GM19193 (cell line): ENCODE measurements around the gene AIFM3.

Source experiments
- POLR2A ChIP-seq: IDR thresholded peaks from 4 replicates; pipeline ENCODE4 v1.6.1; 2011; ENCODE audit not compliant: insufficient read depth, insufficient read length; ENCODE audit errors: extremely low read depth

The AIFM3 gene

DNA sequence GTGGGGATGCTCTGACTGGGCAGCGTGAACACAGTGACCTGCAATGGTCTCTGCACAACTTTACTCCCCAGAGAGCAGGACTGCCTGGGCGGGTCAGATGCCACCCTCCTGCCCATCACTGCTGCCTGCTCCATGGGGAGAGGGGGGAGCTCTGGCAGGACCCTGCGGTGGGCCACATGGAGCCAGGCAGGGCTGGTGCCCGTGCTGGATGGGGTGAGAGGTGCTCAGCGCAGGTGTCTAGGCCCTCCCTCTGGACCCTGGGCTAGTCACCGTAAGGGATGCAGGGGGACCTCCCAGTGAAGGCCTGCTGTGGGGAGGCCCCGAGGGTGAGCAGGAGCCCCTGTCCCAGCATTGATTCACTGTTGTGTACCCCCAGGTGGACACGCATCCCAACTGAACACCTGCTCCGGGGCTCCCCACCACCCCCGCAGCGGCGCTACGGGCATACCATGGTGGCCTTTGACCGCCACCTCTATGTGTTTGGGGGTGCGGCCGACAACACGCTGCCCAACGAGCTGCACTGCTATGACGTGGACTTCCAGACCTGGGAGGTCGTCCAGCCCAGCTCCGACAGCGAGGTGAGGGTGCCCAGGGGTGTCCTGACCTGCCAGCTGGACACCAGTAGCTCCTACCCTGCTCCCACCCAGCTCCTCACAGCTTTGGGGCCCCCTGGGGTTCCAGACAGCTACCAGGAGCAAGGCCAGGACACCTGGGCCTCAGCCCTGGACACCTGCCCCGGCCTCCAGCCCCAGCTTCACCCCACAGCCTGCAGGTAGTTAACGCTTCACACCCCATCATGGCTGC is 24.4 kb downstream of the AIFM3 start:
- TF ChIP-seq POLR2A: peak; percentile 4

DNA sequence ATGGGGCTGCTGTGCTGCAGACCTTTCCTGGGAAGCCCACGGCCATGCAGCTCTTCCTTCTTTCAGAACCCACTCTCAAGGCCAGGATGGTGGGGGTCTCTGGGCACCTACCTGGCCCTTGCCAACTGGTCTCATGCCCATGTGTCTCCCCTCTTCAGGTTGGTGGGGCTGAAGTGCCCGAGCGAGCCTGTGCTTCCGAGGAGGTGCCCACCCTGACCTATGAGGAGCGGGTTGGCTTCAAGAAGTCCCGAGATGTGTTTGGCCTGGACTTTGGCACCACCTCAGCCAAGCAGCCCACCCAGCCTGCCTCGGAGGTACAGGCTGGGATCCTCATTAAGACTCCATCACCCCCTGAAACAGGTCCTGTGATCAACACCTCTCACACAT is 25.0 kb downstream of the AIFM3 start:
- no peak for TF ChIP-seq POLR2A

DNA sequence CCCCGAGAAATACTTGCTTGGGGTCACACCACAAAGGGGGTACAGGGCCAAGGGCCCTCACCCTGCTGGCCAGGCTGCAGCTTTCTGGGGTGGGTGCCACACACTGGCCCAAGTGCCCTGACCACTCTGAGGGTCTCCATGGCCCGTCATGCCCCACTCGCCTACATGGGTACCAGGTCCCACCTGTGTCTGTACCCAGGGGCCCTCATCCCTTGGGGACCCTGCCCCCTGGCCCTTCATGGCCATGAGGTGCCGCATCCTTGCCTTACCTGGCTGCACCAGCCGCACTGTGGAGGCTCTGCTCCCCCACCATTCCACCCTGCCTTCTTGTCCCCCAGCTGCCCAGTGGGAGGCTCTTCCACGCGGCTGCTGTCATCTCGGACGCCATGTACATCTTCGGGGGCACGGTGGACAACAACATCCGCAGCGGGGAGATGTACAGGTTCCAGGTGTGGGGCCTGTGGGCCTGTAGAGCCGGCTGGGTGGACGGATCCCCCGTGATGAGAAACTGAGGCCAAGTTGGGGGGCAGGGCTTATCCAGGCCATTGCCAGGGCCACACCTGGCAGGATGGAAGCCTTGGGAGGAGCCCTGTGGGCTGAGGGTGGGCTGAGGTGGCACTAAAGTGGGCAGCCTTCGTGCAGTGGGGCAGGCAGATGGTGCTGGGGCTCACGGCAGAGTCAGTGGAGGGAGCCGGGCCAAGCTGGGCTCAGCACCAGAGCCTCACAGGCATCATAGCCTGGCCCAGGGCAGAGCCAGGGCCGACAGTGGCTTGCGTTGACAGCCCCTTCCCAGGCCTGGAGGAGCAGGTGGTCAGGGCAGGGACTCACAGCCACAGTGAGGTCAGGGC is 25.6 kb downstream of the AIFM3 start:
- no peak for TF ChIP-seq POLR2A

DNA sequence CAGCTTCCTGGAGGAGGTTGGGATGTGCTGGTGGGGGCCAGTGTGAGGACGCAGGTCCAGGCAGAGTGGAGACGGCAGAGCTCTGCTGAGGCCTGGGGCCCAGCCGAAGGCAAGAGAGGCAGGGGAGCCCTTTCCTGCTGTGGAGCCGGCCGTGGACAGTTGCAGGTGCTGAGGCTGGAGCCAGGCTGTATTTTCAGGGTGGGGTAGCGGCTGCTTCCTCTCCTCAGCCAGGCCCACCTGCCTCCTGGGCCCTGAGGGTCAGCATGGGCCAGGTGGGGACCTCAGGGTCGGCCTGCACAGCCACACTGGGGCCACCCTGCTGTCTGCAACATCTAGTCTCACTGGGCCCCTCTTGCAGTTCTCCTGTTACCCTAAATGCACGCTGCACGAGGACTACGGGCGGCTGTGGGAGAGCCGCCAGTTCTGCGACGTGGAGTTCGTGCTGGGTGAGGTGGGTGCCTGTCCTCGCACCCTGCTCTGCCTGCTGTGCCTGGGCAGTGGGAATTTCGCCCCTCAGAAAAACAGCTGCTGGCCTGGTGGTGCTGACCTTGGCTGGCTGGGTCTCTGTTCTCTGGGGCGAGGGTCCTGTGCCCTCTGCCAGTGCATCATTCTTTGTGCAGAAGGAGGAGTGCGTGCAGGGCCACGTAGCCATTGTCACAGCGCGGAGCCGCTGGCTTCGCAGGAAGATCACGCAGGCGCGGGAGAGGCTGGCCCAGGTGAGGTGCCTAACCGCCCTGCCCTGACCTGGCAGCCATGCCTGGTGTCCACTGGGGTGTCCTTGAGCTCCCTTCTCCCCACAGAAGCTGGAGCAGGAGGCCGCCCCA is 26.5 kb downstream of the AIFM3 start:
- no peak for TF ChIP-seq POLR2A

DNA sequence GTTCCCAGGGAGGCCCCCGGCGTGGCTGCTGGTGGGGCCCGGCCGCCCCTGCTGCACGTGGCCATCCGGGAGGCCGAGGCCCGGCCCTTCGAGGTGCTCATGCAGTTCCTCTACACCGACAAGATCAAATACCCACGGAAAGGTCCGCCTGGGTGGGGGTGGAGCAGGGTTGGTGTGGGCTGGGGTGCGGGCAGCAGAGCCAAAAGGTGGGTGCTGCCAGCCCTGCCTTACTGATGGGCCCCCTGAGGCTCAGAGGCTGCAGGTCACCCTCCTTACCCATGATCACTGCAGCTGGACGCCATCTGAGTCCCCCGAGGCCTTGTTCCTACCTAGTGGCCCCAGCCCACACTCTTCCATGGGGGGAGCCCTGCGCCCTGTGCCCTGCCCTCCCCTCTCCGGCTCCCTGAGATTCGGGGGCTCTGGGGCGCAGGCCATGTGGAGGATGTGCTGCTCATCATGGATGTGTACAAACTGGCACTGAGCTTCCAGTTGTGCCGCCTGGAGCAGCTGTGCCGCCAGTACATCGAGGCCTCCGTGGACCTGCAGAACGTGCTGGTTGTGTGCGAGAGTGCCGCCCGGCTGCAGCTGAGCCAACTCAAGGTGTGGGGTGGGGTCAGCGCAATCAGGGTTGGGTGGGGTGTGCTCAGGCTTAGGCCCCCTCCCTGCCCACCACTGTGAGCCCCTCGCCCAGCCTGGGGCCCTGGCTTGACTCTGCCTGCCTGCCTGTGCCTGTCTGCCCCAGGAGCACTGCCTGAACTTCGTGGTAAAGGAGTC is 27.3 kb downstream of the AIFM3 start:
- TF ChIP-seq POLR2A: no peak

DNA sequence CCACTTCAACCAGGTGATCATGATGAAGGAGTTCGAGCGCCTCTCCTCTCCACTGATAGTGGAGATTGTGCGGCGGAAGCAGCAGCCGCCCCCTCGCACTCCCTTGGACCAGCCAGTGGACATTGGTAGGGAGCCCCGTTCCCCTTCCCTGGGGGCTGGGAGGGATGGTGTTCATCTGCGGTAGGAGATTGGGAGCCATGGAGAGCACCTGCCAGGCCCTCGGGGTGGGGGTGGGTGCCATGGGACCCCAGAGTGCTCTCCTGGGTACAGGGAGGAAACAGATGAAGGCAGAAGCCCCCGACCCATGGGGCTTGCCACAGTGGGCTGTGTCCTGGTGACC is 27.8 kb downstream of the AIFM3 start:
- TF ChIP-seq POLR2A: no peak

DNA sequence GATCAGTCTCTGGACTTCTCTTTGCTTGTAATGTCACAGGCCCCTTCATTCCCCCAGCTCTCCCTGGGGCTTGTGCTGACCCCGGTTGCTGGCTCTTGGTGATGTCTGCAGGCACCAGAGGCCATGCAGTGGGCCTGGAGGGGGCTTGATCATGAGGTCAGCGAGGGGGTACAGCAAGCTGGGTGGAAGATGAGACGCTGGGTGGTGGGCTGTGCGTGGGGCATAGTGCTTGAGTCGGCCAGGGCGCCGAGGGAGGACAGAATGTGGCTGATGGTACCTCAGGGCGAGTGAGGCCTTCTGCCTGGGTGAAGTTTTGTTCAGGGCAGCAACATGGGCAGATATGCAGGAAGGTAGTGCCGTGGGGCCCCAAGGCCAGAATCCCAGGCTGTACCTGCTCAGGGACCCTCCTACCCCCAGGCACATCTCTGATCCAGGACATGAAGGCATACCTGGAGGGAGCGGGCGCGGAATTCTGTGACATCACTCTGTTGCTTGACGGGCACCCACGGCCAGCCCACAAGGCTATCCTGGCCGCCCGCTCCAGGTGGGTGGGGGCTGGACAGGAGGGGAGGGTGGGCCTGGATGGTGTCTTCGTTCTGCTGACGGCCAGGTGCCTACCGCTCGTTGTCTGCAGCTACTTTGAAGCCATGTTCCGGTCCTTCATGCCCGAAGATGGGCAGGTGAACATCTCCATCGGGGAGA is 28.4 kb downstream of the AIFM3 start:
- no peak for TF ChIP-seq POLR2A

DNA sequence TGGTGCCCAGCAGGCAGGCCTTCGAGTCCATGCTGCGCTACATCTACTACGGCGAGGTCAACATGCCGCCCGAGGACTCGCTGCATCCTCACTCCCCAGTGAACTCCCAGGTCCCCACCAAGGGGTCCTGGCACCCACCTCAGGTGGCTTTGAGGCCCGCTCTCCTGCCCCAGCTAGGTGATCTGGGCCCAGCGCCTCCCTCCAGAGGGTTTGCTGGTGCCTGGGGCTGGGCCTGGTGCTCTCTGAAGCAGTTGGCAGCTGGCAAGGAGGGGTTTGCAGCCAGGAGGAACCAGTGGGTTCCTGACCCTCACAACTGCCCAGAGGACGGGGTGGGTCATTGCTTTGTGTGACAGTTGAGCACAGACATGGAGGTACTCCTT is 29.0 kb downstream of the AIFM3 start:
- no peak for TF ChIP-seq POLR2A

DNA sequence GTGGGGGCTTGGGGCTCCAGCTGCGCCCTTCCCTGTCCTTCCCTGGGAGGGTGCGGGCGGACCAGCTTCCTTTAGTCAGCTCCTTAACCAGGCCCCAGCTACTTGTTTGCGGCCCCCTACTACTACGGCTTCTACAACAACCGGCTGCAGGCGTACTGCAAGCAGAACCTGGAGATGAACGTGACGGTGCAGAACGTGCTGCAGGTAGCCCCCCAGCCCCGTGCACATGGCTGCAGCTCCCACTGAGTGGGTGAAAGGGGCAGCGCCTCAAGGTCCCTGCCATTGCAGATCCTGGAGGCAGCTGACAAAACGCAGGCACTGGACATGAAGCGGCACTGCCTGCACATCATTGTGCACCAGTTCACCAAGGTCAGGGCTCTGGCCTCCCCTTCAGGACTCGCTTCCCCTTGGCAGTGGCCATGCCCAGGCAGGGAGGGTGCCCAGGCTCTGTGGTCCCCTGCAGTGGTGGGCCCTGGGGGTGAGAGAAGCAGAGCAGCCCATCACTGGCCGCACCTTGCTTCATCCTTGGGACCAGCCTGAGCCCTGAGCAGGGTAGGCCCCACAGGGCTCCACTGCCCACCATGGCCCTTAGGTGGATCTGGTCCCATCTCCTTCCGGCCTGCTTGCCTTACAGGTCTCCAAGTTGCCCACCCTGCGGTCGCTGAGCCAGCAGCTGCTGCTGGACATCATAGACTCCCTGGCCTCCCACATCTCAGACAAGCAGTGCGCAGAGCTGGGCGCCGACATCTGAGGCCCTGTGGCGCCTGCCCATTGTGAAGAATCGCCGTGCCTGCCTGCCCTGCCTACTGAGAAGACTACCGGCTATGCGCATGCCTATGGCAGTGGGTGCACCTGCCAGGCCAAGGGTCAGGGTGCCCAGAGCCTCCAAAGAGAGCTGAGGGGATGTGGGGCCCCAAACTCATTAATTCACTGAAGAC is 29.8 kb downstream of the AIFM3 start:
- TF ChIP-seq POLR2A: peak; percentile 7

DNA sequence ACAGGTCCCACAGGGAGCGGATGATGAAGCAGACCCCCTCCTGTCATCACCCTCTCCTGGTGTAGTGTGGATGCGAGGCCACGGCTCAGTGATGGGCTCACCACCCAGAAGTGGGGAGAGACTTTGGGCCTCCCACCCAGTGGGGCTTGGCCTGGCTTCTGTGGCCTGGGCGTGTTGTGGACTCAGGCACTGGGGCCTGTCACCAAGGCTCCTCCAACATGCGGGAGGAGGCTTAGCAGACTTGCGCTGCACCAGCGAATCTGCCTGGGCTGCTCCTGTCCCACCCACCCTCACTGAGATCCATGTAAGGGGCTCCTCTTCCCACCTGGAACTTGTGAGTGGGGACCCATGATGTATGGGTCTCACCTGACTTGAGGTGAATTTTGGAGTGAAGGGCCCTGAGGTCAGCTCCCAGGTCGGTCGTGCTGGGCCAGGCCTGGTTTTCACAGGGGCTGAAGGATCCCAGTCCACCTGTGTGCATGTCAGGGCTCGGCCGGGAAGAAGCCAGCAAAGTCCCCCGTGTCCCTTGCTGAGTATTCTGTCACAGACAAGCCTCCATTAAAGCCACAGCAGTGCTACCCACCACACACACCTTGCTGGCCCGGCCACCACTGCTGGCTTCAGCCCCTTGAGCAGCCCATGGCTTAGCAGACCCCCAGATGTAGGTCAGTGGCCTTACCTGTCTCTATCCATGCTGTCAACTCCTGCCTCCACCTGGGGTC is 30.6 kb downstream of the AIFM3 start:
- TF ChIP-seq POLR2A: no peak

DNA sequence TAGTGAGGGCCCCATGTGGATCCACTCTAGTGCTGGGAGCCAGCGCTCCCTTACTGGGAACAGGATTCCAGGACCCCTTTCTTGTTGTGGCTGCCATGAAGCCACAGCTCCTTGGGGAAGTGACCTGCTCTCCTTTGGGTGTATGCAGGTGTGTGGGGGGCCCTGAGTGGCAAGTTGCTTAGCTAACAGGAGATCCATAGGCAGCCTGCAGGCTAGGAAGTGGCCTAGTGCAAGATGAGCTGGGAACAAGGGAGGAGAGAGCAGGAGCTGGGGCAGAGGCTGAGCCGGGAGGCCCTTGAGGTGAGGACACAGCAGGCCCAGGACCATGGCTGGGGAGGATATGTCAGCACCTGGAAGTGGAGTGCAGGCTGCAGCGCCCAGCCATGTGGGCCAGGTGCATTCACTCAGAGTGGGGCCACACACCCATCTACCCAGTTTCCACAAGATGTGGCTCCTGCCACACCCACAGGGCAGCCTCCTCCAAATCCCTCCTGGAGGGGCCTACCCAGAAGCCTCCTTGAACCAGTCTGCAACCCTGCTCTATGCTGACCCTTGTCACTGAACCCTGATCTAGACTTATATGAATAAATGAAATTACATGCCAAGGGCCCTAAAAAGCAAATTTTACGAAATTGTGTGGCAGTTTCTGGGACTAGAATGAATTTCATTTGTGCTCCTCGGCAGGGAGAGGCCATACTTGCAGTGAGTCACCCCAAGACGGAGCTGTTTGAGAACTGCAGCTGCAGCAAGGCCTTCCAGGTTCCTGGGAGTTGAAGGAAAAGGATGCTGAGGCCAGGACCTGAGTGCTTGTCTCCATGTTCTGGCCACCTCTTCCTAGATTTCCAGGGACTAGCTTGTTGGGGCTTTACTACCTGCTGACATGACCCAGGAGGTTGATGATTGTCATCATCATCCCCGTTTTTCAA is 31.6 kb downstream of the AIFM3 start:
- TF ChIP-seq POLR2A: peak; percentile 8

DNA sequence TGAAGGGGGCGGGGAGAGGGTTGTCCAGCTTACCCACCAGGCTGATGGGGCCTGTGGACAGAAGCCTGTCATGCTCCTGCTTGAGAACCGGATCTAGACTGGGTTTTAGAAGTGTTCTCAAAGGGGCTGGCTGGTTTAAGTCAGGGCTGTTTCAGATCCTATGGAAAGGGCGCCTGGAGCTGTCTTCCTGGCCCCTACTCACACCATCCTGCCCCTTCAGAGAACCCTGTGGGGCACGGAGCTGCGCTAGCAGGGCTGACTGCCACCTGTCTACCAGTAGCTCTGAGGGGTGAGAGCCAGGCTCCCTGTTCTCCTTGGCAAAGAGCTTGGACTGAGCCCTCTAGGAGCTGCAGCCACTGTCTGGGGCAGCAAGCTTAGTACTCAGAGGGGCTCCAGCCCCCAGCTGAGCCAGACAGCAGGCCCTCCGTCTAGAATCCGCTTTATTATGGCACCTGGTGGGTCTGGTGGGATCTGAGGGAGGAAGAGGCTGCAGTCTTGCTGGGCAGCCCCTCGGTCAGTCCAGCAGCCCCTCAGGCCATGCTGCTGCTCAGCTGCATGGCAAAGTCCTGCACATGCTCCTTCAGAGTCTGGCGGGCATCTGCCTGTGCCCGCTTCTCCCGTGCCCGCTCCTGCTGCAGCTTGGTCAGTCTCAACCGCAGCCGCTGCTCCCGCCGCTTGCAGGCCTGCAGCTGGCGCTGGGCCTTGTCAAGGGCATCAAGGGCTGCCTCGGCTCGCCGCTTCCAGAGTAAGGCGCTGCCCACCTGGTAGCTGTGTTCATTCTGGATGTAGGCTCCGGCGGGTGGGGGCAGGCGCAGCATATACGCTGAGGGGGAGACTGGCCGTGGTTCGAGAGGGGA is 32.5 kb downstream of the AIFM3 start:
- no peak for TF ChIP-seq POLR2A
